HEK293T (cell line): ENCODE results near the gene MDH2.
"Not testable (repeated sequence)": the region's sequence is repeated elsewhere in the genome, so short reads cannot be mapped to it uniquely, and the experiment has no call there.

ENCODE experiments used
- CTCF ChIA-PET: fragments of 350-600 bp; formaldehyde crosslinking; extraction: SDS; loops from one replicate; lab custom pipeline; 2021; ENCODE audit warnings: antibody characterized with exemption, inconsistent platforms; lab: Yijun Ruan, JAX
- POLR2A ChIA-PET: fragments of 350-600 bp; formaldehyde crosslinking; extraction: SDS; loops from one replicate; lab custom pipeline; 2020; ENCODE audit warnings: antibody characterized with exemption, inconsistent platforms; lab: Yijun Ruan, JAX
- DNase-seq: peaks from one replicate; pipeline ENCODE4 v3.0.0; 2012; ENCODE audit warnings: mixed read lengths; ENCODE audit errors: extremely low spot score
- ARNT ChIP-seq: fragments of 450-650 bp; IDR thresholded peaks from 2 replicates; pipeline ENCODE4 v1.6.1; 2017; ENCODE audit warnings: mild to moderate bottlenecking
- BHLHE40 ChIP-seq: fragments of 450-650 bp; IDR thresholded peaks from 2 replicates; pipeline ENCODE4 v1.6.1; 2016; ENCODE audit warnings: mild to moderate bottlenecking, moderate library complexity, borderline replicate concordance
- CTBP1 ChIP-seq: fragments of 450-650 bp; IDR thresholded peaks from 2 replicates; pipeline ENCODE4 v1.6.1; 2016; ENCODE audit warnings: borderline replicate concordance
- ELF4 ChIP-seq: fragments of 450-650 bp; IDR thresholded peaks from 2 replicates; pipeline ENCODE4 v1.6.1; 2017; ENCODE audit warnings: antibody characterized with exemption
- FOXA1 ChIP-seq: fragments of 450-650 bp; IDR thresholded peaks from 2 replicates; pipeline ENCODE4 v1.6.1; 2016; ENCODE audit warnings: mild to moderate bottlenecking
- FOXK2 ChIP-seq: fragments of 450-650 bp; IDR thresholded peaks from 2 replicates; pipeline ENCODE4 v1.6.1; 2016; ENCODE audit warnings: mild to moderate bottlenecking
- FOXM1 ChIP-seq: fragments of 450-650 bp; IDR thresholded peaks from 2 replicates; pipeline ENCODE4 v1.6.1; 2017; ENCODE audit warnings: mild to moderate bottlenecking, borderline replicate concordance
- L3MBTL2 ChIP-seq: fragments of 450-650 bp; conservative IDR thresholded peaks from 2 replicates; pipeline ENCODE4 v1.6.1; 2016; ENCODE audit warnings: mild to moderate bottlenecking
- LEF1 ChIP-seq: fragments of 450-650 bp; IDR thresholded peaks from 2 replicates; pipeline ENCODE4 v1.6.1; 2017; ENCODE audit warnings: mild to moderate bottlenecking, borderline replicate concordance
- NFRKB ChIP-seq: fragments of 450-650 bp; IDR thresholded peaks from 2 replicates; pipeline ENCODE4 v1.6.1; 2016; ENCODE audit warnings: mild to moderate bottlenecking, moderate library complexity
- SP1 ChIP-seq: fragments of 450-650 bp; IDR thresholded peaks from 2 replicates; pipeline ENCODE4 v1.6.1; 2017
- SUZ12 ChIP-seq: fragments of 450-650 bp; IDR thresholded peaks from 2 replicates; pipeline ENCODE4 v1.6.1; 2016; ENCODE audit warnings: mild to moderate bottlenecking
- TARDBP ChIP-seq: fragments of 450-650 bp; IDR thresholded peaks from 2 replicates; pipeline ENCODE4 v1.6.1; 2016
- ZNF384 ChIP-seq: fragments of 450-650 bp; IDR thresholded peaks from 2 replicates; pipeline ENCODE4 v1.6.1; 2016
- TF ChIP-seq, protein P1 (sequence below): fragments of 450-650 bp; IDR thresholded peaks from 2 replicates; pipeline ENCODE4 v1.6.1; 2016

Gene MDH2

DNA sequence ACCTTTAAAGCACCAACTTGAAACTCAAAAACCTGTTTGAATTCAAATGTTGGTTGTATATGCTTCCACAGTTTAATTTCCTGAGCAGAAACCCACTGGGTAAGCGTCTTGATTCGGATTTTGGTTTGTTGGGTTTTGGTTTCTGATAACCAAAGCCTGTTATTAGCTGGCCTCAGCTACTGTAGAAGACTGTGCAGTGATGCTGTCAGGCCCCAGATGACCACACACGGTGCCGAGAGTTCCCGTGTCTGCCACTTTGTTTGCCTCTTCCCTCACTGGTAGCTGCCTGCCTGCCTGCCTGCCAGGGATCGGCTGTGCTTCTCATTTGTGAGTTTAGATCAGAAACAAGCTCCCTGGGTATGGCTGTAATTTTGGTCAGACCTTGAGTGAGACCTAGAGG is 5.6 kb downstream of the MDH2 start:
- ChIA-PET CTCF (no interaction called here), POLR2A (no interaction called here)
- TF ChIP-seq TARDBP (no peak), SP1 (no peak), ZNF384 (no peak), FOXM1 (no peak), SUZ12 (no peak), CTBP1 (no peak)
- no peak for DNase-seq

DNA sequence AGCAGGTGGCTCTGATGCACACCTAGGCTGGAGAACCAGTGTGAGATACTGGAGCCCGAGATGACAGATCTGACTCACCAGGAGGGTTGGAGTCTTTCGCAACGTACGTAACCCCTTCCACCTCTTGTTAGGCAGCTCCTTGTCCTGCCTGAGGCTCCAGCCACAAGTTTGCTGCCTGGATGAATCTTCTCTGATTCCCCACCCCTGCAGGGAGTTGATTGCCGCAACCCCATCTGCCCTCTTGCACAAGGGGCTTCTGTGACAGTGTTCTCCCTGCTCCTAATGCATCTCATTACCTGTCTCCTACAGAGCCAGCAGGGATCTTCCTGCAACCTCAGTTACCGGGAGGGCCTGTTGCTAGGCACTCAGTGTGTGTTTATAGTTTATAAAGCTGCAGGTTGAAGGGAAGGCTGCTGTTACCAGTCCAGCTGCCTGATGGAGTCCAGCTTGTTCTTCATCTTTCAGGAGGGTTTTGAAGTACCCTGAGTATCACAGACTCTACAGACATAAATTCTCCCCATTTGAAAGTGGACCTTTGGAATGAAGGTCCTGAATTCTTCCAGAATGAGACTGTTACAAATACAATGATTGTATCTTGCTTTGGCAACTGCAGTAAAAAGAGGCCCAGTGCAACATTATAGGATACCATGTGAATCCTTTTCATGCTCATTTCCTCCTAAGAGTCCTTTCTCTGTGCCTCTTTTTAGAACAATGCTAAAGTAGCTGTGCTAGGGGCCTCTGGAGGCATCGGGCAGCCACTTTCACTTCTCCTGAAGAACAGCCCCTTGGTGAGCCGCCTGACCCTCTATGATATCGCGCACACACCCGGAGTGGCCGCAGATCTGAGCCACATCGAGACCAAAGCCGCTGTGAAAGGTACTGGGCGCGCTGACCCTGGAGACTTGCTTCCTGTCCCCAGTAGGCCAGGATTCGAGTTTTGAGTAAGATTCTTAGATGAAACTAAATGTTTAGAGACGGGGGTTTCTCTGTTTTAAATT is 6.5 kb downstream of the MDH2 start:
- DNase-seq: no peak
- ChIA-PET CTCF (no interaction called here), POLR2A (no interaction called here)
- no peak for TF ChIP-seq NFRKB
- no peak for TF ChIP-seq FOXA1
- no peak for TF ChIP-seq TARDBP
- TF ChIP-seq FOXK2: no peak
- TF ChIP-seq, protein P1, sequence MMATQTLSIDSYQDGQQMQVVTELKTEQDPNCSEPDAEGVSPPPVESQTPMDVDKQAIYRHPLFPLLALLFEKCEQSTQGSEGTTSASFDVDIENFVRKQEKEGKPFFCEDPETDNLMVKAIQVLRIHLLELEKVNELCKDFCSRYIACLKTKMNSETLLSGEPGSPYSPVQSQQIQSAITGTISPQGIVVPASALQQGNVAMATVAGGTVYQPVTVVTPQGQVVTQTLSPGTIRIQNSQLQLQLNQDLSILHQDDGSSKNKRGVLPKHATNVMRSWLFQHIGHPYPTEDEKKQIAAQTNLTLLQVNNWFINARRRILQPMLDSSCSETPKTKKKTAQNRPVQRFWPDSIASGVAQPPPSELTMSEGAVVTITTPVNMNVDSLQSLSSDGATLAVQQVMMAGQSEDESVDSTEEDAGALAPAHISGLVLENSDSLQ: no peak
- no peak for TF ChIP-seq ELF4

DNA sequence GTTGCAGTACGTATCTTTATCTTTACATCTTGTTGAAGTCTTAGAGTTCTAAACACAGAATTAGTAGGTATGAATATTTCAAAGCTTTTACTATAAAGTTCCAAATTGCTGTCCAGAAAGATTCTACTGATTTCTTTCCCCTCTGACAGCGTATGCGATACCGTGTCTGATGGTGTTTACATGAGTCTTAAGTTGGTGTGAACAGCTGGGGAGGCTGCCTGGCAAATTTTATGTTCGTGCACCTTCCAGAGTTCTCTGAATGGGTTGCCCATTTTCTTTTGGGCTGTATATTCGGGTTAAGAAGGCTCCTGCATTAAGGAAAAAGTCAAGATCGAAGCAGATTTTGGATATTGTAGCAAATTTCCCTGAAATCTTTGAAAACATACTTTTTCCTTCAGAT is 8.3 kb downstream of the MDH2 start:
- CTCF ChIA-PET: no interaction called here
- DNase-seq: no peak
- POLR2A ChIA-PET: interaction anchor here (0.7 to 1.6 kb wide), 2 partner anchors 110 to 284 kb away, joined by 3 to 6 read pairs; no protein-coding TSS in a partner anchor
- TF ChIP-seq LEF1: no peak

DNA sequence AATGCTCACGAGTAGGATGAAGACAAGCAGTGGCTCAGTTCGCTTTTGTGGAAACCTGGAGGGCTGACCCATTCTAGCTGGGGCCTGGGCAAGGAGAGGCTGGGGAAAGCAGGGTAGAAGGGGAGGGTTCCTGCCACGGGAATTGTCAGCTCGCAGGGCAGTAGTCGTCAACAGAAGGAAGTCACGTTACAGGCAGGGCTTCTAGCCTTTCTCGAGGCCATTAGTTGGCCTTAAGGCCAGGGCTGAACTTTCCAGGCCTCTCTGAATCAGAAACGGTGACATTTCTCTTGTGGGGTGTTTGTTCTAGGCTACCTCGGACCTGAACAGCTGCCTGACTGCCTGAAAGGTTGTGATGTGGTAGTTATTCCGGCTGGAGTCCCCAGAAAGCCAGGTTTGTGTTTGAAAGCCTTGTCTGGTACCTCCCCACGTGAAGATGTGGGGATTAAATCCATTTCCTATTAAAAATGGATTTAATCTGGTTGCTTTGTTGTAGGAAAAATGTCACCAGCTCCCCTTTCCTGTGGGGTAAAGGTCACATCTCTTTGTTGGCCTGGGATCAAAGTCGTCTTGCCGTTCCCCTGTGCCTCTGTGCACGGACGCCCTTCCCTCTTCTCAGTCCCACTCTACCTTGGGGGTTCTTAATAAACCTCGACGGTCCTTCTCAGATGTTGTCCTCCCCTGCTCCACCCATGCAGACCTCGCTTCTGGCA is 9.4 kb downstream of the MDH2 start:
- TF ChIP-seq CTBP1 (no peak), ZNF384 (no peak), FOXM1 (no peak), SUZ12 (no peak), NFRKB (no peak), ARNT (no peak), FOXK2 (no peak)
- TF ChIP-seq, protein P1: no peak
- POLR2A ChIA-PET: interaction anchor here (1.6 to 3.5 kb wide), 2 partner anchors 9 to 109 kb away, joined by 3 to 20 read pairs; partner anchors contain the start of genes MDH2 and STYXL1
- CTCF ChIA-PET: no interaction called here
- no peak for DNase-seq

DNA sequence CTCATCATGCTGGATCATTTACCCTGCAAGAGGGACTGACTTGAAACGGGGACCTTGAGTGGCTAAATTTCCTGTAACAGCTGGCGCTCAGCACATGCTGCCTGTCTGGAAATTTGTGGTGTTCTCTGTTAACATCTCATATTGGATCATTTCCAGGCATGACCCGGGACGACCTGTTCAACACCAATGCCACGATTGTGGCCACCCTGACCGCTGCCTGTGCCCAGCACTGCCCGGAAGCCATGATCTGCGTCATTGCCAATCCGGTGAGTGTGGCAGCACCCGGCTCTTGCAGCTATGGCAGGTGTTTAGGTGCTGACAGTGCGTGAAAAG is 9.9 kb downstream of the MDH2 start:
- TF ChIP-seq LEF1 (no peak), FOXM1 (no peak)
- POLR2A ChIA-PET: interaction anchor here (3.5 kb wide), 1 partner anchor 9 kb away, joined by 20 read pairs; the partner anchor contains the start of genes MDH2 and STYXL1
- CTCF ChIA-PET: no interaction called here

DNA sequence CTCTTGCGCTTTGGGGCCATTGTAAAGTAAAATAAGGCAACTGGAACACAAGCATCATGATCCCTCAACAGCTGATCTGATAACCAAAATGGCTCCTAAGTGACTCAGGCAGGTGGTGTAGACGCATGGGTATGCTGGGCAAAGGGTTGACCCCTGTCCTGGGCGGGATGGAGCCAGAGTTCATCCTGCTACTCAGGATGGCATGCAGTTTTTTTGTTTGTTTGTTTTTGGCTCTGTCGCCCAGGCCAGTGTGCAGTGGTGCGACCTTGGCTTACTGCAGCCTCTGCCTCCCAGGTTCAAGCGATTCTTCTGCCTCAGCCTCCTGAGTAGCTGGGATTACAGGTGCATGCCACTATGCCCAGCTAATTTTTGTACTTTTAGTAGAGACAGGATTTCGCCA is 10.8 kb downstream of the MDH2 start:
- CTCF ChIA-PET, DNase-seq: not testable (repeated sequence)
- POLR2A ChIA-PET: interaction anchor here (3.5 kb wide), 1 partner anchor 10 kb away, joined by 20 read pairs; the partner anchor contains the start of genes MDH2 and STYXL1

More for the DNA sequence above, 9.9 kb downstream of the MDH2 start:
- DNase-seq: no peak

DNA sequence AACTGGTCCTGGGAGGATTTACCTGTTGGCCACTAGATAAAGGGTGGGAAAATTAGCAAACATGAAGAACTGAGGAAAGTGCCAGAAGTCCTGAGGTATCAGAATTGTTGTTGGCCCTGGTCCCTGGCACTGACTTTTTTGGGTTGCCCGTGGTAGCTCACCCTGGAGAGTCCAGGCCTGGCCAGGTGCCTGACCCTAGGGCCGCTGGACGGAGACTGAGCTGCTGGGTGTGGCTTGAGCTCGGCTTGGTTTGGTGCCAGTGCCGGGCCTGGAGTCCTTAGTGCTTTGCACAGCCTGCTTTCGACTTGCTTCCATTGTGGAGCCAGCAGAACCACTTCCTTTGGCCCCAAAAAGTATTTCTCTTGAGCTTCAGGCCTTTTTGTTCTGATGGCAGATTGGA is 12.9 kb downstream of the MDH2 start:
- CTCF ChIA-PET: no interaction called here
- no peak for TF ChIP-seq NFRKB
- no peak for TF ChIP-seq BHLHE40
- TF ChIP-seq CTBP1: no peak
- no peak for TF ChIP-seq L3MBTL2
- no peak for TF ChIP-seq FOXA1
- TF ChIP-seq, protein P1: no peak
- TF ChIP-seq ARNT: no peak
- no peak for TF ChIP-seq ELF4
- TF ChIP-seq SUZ12: no peak
- TF ChIP-seq LEF1: no peak
- no peak for DNase-seq
- POLR2A ChIA-PET: no interaction called here
